CD4-positive, alpha-beta T cell treated with Interleukin-4 for 4 hours (primary cell): ENCODE measurements around the gene CDH4.

ENCODE experiments used
- DNase-seq: peaks from one replicate; pipeline ENCODE4 v3.0.0-alpha.2; 2020

The CDH4 gene

GRCh38 chr20:61682114-61682995, 430.3 kb downstream of the CDH4 start:
- DNase-seq = no peak

GRCh38 chr20:61682996-61683681, 431.1 kb downstream of the CDH4 start:
- no peak for DNase-seq

GRCh38 chr20:61683721-61684120, 431.7 kb downstream of the CDH4 start:
- DNase-seq = no peak

DNA sequence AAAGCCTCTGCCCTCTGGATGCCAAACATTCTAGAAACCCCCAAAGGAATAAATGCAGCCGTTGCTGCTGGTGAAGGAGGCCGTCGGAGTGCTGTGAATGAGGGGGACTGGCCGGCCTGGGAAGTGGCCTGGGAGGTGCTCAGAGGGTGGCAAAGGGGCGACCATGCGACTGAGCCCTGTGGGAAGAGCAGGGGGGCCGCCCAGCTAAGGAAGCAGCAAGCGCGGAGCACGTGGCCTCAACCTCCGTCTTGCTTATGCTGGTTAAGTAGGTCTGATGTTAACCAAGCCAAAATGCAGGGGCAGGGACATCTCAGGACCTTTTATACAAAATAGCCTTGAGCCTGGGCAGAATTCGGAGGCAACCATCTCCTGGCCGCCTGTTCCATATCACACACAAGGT, 432.1 kb downstream of the CDH4 start:
- DNase-seq = no peak

DNA sequence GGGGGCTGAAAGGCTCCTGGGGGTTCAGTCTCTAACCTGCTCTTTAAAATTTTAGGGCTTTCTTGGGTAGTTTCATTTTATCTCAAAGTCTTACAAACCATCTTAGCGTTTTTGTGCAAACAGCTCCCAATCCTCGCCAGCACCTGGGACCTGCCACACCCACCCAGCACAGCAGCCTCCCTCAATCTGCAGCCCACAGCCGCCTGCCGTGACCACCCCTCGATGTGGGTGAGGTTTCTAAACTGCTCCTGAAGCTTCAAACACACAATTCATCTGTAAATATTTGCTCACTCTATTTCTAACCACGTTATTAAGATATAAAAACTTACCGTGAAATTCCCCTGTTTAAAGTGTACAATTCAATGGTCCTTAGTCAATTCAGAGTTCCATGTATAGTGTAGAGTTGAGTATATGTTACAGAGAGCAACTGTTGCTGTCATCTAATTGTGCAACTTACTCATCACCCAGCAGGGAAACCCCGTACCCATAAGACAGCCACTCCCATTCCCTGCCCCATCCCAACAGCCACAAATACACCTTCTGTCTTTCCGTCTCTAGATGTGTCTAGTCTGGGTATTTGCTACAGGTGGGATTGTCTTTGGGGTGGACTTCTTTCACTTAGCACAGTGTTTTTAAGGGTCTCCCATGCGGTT, 432.6 kb downstream of the CDH4 start:
- no peak for DNase-seq

DNA sequence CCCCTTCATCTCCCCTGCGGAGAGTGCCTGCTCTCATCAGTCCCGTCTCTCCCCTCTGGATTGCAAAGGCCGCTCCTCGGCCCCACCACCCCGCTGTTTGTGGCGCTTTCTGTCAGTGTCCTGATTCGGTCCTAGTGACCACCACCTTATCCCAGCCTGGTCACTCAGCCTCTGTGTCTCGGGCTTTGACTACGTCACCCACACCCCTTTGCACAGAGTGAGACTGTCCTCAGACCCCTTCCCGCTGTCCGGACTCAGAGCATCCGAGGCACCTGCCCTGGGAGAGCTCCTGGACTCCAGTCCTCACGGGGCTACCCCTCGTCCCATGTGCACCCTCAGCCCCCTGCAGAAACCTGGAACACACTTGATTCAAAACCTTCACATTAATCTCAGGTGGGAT, 433.4 kb downstream of the CDH4 start:
- DNase-seq = no peak

DNA sequence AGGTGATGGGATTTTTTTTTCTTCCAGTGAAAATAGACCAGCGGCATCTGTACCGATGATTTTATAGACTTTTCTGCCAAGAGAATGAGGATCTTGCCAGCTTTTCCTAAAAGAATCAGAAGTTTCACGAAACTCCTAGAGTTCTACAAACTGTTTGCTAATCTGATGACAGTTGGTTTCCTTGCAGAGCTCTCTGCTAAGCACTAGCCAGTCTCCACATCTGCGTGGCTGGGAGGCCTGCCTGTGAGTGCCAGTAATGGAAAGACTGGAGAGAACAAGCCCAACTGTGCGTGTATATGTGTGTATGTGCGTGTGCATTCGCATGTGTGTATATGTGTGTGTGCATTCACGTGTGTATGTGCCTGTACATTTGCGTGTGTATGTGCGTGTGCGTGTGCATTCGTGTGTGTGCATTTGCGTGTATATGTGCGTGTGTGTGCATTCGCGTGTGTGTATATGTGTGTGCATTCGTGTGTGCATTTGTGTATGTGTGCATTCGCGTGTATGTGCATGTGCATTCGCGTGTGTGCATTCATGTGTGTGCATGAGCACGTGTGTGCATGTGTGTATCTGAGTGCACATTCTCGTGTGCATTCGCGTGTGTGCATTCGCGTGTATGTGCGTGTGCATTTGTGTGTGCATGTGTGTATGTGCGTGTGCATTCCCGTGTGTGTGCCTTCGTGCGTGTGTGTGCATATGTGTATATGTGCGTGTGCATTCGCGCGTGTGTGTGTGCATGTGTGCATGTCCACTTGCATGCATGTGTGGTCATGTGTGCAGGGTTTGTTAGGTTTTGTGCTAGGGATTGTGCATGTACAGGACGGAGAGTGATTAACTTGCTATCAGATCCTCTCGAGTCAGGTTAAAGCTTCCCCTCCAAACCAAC, 434.2 kb downstream of the CDH4 start:
- no peak for DNase-seq

DNA sequence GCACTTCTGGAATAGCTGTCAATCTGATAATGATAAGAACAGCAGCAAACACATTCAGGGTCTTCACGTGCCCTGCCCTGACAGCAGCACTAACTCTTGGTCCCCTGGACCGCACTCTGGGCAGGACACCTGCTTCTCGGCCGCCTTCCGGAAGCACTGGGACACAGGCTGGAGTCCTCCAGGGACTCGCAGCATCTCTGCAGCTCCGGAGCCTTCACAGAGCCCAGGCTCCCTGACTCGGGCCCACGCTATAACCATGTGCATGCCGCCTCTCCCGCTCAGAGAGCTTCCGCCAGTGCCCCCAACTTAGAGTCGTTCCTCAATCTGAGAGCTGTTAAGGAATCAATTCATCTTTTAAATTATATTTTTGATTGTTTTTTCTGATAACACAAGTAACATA, 436.4 kb downstream of the CDH4 start:
- no peak for DNase-seq

- DNase-seq = no peak
These were observed 438.1 kb downstream of the CDH4 start for GRCh38 chr20:61690150-61690549.

DNA sequence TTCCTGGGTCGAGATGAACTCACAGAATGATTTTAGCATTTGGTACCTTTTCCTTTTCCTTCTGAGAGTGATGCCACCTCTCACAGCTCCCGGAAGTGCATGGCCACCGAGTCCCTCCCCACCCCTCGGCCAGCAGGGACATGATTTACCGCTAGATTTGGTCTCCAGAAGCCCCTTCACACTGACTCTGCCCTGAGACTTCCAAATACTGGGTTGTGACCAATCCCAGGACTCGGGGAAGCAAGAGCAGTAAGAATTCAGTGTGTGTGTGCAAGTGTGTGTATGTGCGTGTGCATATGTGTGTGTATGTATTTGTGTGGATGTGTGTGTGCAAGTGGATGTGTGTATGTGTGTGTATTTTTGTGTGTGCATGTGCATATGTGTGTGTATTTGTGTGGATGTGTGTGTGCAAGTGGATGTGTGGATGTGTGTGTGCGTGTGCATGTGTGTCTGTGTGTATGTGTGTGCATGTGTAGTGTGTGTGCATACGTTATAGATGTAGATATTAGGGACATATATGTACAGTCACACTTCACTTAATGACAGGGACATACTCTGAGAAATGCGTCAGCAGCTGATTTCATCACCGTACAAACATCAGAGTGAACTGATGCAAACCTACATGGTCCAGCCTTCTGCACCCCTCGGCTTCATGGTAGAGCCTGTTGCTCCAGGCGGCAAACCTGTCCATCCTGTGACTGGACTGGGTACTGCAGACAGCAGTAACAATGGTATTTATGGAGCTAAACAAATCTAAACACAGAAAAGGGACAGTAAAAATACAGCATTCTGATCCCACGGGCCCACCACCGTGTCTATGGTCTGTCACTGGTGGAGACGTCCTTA, 439.2 kb downstream of the CDH4 start:
- no peak for DNase-seq

DNA sequence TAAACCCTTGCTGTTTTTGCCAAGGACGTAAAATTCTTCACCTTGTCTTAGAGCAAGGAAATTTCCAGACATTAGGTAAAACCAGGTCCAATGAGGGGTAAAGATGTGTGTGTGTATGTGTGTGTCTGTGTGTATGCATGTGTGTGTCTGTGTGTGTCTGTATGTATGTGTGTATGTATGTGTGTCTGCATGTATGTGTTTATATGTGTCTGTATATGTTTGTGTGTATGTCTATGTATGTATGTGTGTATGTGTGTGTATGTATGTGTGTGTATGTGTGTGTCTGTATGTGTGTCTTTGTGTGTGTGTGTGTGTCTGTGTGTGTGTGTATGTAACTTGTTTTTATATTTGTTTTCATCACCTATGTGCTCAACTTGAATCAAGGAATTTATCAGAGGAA, 439.9 kb downstream of the CDH4 start:
- DNase-seq = no peak

- no peak for DNase-seq
These were observed 440.4 kb downstream of the CDH4 start for GRCh38 chr20:61692479-61692878.

DNA sequence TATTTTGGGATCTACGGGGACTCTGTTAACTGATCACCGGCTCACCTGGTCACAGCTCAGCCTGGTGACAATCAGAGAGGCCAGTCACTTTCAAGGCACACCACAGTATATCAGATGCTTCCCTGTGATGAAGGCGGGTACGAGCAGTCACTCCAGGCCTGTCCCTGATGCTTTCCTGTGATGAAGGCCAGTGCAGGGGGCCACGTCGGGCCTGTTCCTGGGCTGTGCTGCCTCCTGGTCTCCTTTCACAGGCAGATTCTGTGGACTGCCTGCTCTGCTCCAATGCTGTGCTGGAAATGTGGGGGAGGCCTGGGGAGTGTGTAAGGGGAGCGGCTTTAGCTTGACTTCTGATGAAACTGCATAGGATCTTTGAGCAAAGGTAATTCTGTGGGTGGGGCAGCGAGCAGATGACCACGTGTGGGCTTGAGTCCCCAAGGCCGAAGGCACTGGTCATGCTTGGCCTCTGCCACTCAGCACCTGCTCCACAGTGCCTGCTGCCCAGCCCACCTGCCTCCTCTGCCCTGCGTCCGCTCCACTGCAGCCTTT, 441.1 kb downstream of the CDH4 start:
- DNase-seq = no peak

DNA sequence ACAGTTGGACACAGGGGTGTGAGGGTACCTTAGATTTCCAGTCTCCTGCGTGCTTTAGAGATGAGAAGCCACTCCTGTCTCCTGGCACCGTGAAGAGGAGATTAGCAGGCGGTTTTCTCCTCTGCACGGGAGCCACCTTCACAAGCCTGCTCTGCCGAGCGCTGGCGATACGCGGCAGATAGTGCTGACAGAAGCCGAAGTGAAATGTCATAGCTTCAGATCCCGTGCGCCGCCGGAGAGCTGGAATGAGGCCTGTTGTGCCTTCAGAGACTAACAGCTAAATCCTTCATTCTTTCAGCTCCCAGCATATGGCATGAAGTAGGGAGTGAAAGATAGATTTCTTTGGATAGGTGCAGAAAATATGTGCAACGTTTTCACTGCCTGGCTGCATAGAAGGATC, 442.6 kb downstream of the CDH4 start:
- DNase-seq = no peak

- DNase-seq = no peak
These were observed 443.7 kb downstream of the CDH4 start for GRCh38 chr20:61695741-61696140.

- DNase-seq = no peak
These were observed 444.2 kb downstream of the CDH4 start for GRCh38 chr20:61696181-61696735.

GRCh38 chr20:61697666-61698597, 445.9 kb downstream of the CDH4 start:
- DNase-seq = no peak

DNA sequence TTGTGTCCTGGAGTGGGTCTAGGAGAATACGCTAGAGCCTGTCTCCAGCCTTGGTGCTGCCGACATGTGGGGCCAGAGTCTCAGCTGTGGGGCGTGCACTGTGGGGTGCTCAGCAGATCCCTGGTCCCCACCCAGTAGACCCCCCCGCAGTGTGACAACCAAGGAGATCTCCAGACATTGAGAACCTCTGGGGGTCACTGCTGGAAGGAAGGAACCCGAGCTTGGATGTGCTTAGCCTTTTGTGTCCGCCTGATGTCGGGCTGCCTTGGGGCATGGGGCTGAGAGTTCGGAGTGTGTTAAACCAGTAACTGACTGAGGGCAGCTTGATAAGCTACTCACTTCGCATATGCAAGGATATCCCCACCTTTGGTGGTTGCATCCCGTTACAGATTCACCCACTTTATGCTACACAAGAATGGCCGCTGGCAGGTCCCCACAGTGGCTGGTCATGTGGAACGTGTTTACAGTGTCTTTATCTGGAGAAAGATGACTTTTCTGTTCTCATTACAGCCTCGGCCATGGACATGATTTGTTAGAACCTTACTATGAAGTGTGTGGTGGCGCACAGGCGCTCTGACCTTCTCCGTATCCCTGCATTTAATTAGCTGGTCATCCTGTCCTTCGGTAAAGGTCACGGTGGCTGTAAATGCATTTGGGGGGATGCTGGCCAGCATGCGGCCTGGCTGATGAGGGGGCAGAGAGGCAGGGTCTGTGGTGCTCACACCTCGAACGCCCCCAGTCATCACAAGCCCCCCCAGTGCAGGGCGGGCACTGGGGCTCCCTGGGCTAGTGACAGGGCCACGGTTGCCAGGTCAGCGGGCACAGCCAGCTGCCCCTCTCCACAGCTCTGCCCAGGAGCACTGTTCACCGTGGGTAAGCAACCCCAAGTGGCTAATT, 446.8 kb downstream of the CDH4 start:
- no peak for DNase-seq
